Measurements from ENCODE around the gene CASQ1. TPM values are rescaled to one million over a fixed set of nuclear protein-coding genes. Genes with fewer than 3 reads are reported as not detected.

The CASQ1 gene
- total and polyA plus RNA-seq, 7 donors: 0.28 to 9.4 (median 1.5) TPM; not detected in 1

GRCh38 chr1:160169553-160170399, 20.6 kb upstream of the CASQ1 start:
- intact Hi-C loops (cut with DNase I): no loop called here
- WGBS, 2 donors: 51 to 69% methylated on average over 15 of the region's 15 CpGs
- no peaks in the 10 kb centered on the region for H3K27me3 ChIP-seq

GRCh38 chr1:160171354-160171753, 19.0 kb upstream of the CASQ1 start:
- H3K27ac ChIP-seq: no peak overlapping the region
- no peak overlapping the region for H3K4me3 ChIP-seq
- intact Hi-C loops (cut with DNase I): no loop called here
- peak; percentile 4 for DNase-seq
- no peaks in the 10 kb centered on the region for H3K9me3 ChIP-seq
- H3K4me1 ChIP-seq: no peaks in the 10 kb centered on the region
- WGBS, 2 donors: 88 to 91% methylated on average over 4 of the region's 4 CpGs
- H3K27me3 ChIP-seq: no peaks in the 10 kb centered on the region
- TF ChIP-seq POLR2AphosphoS5 (IDR thresholded peaks at IDR 0.05): no peak
- TF ChIP-seq CTCF (IDR thresholded peaks at IDR 0.05): no peak
- no peak for TF ChIP-seq POLR2A (IDR thresholded peaks at IDR 0.05)
- no peak for TF ChIP-seq EP300 (IDR thresholded peaks at IDR 0.05)
- no peaks in the 10 kb centered on the region for H3K36me3 ChIP-seq

More at GRCh38 chr1:160169553-160170399, 20.6 kb upstream of the CASQ1 start:
- Histone ChIP-seq H3K27ac (no peak overlapping the region), H3K9me3 (no peaks in the 10 kb centered on the region), H3K4me1 (no peaks in the 10 kb centered on the region), H3K36me3 (no peaks in the 10 kb centered on the region), H3K4me3 (no peak overlapping the region)
- DNase-seq: no peak
- TF ChIP-seq EP300 (IDR thresholded peaks at IDR 0.05): no peak
- TF ChIP-seq POLR2A (IDR thresholded peaks at IDR 0.05): no peak
- no peak for TF ChIP-seq CTCF (IDR thresholded peaks at IDR 0.05)
- no peak for TF ChIP-seq POLR2AphosphoS5 (IDR thresholded peaks at IDR 0.05)

- intact Hi-C loops (cut with DNase I): no loop called here
- peak; percentile 7 for DNase-seq
- Histone ChIP-seq H3K27me3 (no peaks in the 10 kb centered on the region), H3K36me3 (no peaks in the 10 kb centered on the region), H3K4me3 (no peak overlapping the region), H3K9me3 (no peaks in the 10 kb centered on the region), H3K4me1 (no peaks in the 10 kb centered on the region), H3K27ac (no peak overlapping the region)
- 68 to 78% methylated on average over 9 of the region's 9 CpGs for WGBS, 2 donors
- no peak for TF ChIP-seq POLR2A (IDR thresholded peaks at IDR 0.05)
- TF ChIP-seq CTCF (IDR thresholded peaks at IDR 0.05): no peak
- TF ChIP-seq EP300 (IDR thresholded peaks at IDR 0.05): no peak
- TF ChIP-seq POLR2AphosphoS5 (IDR thresholded peaks at IDR 0.05): no peak
Measured at GRCh38 chr1:160171980-160172379, 18.4 kb upstream of the CASQ1 start.

GRCh38 chr1:160177231-160177630, 13.1 kb upstream of the CASQ1 start:
- no peak for DNase-seq
- H3K4me1 ChIP-seq: no peaks in the 10 kb centered on the region
- 85 to 93% methylated on average over 2 of the region's 2 CpGs for WGBS, 2 donors
- H3K36me3 ChIP-seq: no peaks in the 10 kb centered on the region
- H3K9me3 ChIP-seq: no peaks in the 10 kb centered on the region
- no peak for TF ChIP-seq POLR2A (IDR thresholded peaks at IDR 0.05)
- no peak for TF ChIP-seq EP300 (IDR thresholded peaks at IDR 0.05)
- TF ChIP-seq POLR2AphosphoS5 (IDR thresholded peaks at IDR 0.05): no peak
- TF ChIP-seq CTCF (IDR thresholded peaks at IDR 0.05): no peak
- intact Hi-C loops (cut with DNase I): no loop called here
- no peaks in the 10 kb centered on the region for H3K27me3 ChIP-seq
- no peak overlapping the region for H3K27ac ChIP-seq
- H3K4me3 ChIP-seq: no peak overlapping the region
